EH (cell line): ENCODE data around the gene SEPTIN5.
A peak's percentile ranks its signal among the peaks of the same experiment; 100 is the strongest.

ENCODE experiments used
- DNase-seq: peaks from one replicate; pipeline ENCODE4 v3.0.0-alpha.2; 2015; ENCODE audit warnings: low read depth

The SEPTIN5 gene

GRCh38 chr22:19733755-19734154 is 19.5 kb downstream of the SEPTIN5 start:
- no peak for DNase-seq

GRCh38 chr22:19734163-19734562 is 19.9 kb downstream of the SEPTIN5 start:
- DNase-seq, result no peak

GRCh38 chr22:19734837-19735382 is 20.6 kb downstream of the SEPTIN5 start:
- no peak for DNase-seq

DNA sequence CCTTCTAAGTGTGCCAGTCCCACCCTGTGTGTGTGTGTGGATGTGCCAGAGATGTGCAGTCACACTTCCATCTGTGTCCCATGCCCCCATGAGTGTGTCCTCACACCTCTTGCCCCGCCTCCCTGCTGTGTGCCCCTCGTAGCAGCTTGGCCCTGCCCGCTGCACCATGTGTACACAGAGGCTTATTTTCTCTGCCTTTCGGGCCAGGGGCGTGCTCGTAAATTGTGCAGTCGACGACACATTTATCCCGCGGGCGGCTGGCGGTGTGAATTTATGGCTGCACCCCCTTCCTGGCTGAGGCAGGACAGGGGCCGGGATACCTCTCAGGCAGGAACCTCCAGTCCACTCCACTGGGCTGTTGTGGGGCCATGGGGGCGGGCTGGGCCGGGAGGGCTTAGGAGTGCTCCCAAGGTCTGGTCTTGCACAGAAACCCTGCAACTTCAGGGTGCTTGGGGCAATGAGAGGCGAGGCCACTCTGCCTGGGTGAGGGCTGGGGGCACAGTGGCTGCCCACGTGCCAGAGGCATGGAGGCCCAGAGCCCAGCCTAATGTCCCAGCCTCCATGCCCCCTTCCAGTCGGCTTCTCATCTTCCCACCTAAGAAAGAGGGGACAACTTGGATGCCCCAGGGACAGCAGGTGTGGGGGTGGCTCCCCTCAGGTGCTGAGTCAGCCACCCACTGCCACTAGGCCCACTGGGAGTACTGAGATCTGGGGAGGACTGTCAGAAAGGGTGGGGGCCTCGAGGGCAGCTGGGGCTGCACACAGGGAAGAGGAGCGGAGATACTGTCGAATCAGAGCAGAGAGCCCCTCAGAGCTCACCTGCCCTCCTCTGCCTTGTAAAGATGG is 21.6 kb downstream of the SEPTIN5 start:
- DNase-seq, result no peak

- DNase-seq, result no peak
Observed at GRCh38 chr22:19737846-19738663, 23.8 kb downstream of the SEPTIN5 start.

DNA sequence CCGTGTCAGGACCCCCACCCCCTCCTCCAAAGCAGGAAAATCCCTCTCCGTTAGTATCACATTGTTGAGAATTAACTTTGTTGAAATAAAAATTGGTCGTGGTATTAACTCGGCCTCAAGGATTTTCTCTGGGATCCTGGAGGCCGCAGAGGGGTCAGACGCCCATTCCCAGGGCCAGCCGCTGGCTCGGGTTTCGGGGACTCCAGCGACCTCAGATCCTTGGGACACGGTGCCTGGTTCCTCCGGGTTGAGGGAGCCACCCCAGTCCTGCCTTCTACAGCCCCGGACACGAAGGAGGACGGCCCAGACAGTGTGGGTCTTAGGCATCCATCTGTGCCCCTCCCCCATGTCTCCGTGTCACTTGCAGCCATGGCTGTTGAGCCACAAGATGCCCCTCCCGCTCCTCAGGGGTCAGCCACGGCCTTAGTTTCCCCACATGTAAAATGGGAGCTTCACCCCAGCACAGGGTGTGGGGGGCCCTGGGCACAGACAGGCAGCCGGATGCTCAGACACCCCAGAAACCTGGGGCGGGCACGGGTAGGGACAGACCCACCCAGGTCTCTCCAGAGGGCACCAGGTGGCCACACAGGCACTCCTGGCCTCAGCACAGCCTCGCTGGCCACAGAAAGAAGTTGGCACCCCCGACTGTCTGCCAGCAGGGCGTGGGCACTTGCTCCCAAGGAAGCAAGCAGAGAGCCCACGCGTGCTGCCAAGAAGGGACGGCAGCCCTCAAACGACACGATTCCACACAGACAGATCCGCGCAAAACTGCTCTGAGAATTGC is 24.6 kb downstream of the SEPTIN5 start:
- no peak for DNase-seq

DNA sequence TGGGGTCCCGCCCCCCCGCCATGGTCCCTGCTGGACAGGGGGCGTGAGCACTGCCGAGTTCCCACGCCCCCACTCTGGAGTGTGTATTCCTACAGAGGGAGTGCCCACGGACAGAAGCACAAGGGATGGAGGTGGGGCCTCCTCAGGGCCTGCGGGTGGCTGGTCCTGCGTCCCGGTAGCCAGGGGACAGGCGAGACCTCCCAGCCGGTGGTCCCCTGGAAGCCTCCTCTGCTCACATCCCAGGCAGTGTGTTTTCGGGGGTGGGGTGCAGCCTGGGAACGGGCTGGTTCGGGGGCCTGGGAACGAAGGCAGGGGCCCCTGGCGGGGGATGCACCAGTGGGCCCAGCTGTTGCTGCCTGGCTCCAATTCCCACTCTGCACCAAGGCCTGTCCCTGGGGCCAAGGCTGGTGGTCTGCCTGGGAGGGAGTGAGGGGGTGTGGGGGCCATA is 25.2 kb downstream of the SEPTIN5 start:
- DNase-seq, result no peak

DNA sequence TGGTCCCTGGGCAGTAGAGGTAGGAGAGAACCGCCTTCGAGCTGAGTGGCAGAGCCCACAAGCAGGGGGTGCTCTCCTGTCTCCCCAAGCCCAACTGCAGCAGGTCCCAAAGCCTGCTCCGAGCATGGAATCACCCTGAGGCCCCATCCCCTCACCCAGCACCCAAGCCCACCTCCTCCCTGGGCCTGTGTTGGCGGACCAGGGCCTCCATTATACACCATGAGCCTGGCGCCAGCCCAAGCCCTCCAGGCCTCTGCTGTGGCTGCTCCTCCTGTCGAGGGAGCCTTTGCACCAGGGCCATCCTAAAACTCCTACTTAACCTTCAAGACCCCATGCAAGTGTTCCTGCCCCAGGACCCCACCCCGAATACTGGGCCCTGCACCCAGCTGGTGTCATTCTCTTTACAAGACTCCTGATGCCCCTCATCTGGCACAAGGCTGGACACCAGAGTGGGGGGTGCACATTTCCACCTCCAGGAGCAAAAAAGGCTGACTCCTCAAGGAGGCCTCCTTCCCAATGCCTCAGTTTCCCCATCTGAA is 25.7 kb downstream of the SEPTIN5 start:
- no peak for DNase-seq

- no peak for DNase-seq
Observed at GRCh38 chr22:19740586-19740985, 26.3 kb downstream of the SEPTIN5 start.

DNA sequence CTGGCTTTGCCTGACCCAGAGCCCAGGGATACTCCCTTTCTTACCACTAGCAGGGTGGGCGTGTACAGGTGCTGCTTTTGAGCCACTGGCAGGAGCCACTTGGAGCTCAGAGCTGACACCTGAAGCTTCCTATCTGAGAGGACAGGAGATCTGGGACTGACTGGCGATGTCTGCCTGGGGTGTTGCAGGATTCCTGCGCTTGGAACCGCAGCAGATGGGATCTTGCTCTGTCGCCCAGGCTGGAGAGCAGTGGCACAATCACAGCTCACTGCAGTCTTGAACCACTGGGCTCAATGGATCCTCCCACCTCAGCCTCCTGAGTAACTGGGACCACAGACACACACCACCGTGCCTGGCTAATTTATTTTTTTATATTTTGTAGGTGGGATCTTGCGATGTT is 26.8 kb downstream of the SEPTIN5 start:
- no peak for DNase-seq

DNA sequence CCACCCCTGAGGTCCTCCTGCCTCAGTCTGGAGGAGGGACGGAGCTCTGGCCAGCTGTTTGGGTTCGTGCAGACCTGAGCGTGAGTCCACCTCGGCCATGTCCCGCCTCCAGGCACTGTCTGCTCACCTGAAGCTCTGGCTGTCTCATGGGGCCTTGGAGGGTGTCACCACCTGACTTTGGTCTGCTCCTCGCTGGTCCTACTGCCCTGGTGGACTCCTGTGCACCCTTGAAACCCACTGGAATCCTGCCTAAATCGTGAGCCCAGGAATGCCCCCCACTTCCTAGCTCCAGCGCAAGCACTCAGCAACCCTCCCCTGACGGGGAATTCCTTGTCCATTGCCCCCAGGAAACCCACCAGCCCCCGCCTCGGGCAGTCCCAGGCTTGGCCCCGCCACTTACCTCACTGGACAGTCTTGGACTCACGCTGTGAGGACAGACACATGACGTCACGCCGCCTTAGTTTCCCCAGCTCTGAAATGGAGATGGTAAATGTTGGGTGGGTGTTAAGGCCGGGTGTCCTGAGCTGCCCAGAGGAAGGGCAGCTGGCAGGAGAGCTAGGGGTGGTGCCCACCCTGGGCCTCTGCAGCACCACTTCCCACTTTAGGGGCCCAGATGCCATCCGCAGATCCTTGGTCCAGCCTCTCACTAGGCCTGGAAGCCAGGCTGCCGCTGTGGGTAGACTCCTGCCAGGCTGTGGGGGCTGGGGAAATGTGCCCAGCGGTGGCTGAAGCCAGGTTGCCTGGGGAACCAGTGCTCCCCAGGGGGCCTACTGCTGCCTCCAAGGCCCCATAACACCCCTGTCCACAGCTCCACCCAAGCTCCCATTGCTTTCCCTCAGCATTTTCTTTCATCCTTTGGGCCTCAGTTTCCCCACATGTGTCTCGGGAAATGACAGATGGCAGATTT is 28.1 kb downstream of the SEPTIN5 start:
- DNase-seq, result no peak

- DNase-seq, result no peak
Observed at GRCh38 chr22:19743081-19743480, 28.8 kb downstream of the SEPTIN5 start.

GRCh38 chr22:19743651-19744050 is 29.3 kb downstream of the SEPTIN5 start:
- no peak for DNase-seq

GRCh38 chr22:19744350-19745006 is 30.2 kb downstream of the SEPTIN5 start:
- no peak for DNase-seq

- peak; percentile 45 for DNase-seq
Observed at GRCh38 chr22:19745155-19746101, 31.1 kb downstream of the SEPTIN5 start.

DNA sequence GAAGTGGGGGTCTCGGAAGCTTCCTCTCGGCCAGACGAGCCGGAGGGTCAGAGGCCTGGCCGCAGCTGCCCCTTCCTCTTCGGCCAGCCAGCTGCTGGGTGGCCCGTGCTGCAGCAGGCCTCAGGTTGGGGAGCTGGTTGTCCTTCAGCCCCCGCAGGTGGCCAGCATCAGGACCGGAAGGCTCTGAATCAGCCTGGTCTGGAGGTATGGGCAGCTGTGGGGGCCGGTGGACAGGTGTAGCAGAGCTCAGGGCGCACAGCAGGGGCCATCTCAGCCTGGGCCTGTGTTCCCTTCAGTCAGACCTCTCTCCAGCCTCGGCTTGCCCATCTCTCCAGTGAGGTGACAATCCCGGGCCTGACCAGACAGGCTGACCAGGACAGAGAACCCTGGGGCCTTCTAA is 32.4 kb downstream of the SEPTIN5 start:
- no peak for DNase-seq

DNA sequence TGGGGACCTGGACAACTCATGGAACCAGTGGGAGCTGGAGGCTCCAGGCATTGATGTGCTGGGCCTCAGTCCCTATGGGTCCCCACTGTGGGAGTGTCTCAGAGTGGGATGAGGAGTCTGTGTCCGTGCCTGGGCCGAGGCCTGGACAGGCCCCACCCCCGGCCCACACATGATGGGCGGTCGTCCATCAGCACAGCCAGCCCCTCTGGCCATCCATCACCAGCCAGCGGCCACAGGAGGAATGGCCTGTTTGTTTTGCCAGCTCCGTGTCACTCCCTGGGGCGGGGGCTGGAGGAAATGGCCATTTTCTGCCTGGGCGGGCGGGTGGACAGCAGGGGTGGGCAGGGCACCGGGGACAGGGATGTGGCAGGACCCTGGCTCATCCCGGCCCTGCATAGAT is 33.2 kb downstream of the SEPTIN5 start:
- DNase-seq, result no peak

- DNase-seq, result no peak
Observed at GRCh38 chr22:19748139-19748538, 33.8 kb downstream of the SEPTIN5 start.
